Activated CD4-positive, alpha-beta T cell treated with anti-CD3 and anti-CD28 coated beads, Interleukin-2, amount 50 U/mL, for 4 hours (primary cell): ENCODE results near the gene LIG1.

Experiments used
- DNase-seq, 2 experiments: peaks; one replicate each; pipeline ENCODE4 v3.0.0-alpha.2; 2020

Gene LIG1

DNA sequence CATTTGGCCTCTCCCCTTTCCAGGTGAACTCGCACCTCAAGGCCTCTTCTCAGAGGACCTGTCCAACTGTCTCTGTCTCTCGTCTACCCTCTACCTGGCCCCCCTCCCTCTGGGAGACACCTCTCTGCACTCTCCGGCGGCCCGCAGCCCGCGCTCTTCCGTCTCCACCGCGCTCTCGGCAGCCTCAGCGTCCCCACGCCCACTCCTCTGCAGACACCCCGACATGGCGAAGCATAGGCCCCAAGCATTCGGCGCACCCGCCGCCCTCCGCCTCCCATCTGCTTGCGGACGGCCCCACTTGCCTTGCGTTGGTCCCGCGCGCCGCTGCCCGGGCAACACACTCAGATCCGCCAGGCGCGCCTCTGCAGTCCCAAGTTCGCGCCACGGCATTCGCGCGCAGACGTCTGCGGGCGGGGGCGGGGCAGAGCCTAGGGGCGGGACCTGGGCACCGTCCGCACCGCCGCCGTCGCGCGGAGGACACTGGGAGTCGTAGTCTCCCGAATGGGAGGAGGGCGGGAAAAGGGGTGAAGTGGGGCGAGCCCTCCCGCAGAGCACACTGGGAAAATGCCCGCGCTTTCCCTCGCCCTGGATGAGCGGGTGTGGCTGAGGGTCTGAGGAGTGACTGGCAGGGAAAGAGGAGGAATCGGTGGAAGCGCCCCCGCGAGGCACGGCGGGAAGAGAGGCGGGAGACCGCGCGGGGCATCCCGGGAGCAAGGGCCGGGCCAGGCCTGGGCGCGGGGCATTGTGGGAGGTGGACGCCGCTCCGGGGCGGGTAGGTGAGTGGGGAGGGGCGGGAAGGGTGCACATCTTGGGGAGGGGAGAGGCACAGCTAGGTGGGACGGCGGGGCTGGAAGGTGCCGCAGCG is at the start of gene LIG1, which contains the start of gene ZSWIM9:
LIG1 (minus strand) TSS at position 406 of the 865 bp plus-strand sequence. CDS start 4,778 bp downstream, outside the sequence.
ZSWIM9 (plus strand) TSS at position 742 of the 865 bp plus-strand sequence. CDS start 1,123 bp downstream, outside the sequence.
- DNase-seq, result peak; percentile 85 to 87

DNA sequence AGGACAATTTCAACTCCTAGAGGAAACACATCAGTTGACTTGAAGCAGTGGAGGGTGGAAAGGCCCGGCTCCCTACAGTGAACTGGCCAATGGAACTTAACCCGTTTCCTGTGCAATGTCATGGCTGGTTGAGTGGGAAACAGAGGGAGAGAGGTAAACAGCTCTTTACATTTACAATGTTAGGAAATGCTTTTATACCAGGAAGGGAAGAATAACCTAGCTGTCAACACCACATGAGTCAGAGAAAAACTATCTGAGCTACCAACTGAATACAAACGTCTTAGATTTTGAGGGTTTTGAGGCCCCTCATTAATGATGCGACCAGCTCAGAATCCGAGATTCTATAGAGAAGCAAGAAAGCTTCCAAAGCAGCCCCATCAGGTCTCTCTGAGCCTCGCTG is 48.9 kb upstream of the LIG1 start:
- no peak for DNase-seq

GRCh38 chr19:48216933-48217332 is 46.8 kb upstream of the LIG1 start:
- DNase-seq, result no peak

DNA sequence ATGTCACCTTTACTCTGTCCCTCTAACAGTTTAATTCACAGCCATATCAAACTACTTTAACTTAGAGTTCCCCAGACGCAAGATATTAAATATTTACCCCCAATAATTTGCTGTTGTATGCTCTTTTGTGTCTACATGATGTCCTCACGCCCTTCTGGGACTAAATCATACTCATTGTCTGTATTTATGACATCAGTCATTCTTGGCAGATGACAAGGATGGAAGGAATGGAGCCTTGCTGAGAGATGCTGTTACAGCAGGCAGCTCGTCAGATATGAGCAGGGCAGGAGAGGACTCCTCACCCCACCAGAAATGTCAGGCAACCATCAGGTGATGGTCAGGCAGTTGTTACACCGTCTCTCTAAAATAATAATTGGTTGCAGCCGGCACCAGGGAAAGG is 43.8 kb upstream of the LIG1 start:
- no peak for DNase-seq

DNA sequence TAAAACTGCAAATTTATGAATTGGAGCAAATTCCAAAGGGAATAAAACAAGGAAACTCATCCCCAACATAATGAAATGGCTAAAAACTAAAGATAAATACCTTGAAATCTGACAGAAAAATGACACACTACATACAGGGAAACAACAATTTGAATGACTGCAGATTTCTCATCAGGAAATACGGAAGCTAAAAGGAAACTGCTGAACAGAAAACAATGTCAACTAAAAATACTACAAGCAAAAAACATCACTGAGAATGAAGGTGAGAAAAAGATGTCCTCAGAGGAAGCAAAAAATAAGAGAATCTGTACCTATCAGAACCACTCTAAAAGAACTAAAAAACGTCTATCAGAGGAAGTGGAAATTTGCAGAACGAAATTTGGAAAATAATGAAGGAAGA is 39.9 kb upstream of the LIG1 start:
- DNase-seq, result no peak

- no peak for DNase-seq
Observed at GRCh38 chr19:48206397-48207093, 36.4 kb upstream of the LIG1 start.

- peak; percentile 87 to 88 for DNase-seq
Observed at GRCh38 chr19:48203794-48204628, 33.9 kb upstream of the LIG1 start.

DNA sequence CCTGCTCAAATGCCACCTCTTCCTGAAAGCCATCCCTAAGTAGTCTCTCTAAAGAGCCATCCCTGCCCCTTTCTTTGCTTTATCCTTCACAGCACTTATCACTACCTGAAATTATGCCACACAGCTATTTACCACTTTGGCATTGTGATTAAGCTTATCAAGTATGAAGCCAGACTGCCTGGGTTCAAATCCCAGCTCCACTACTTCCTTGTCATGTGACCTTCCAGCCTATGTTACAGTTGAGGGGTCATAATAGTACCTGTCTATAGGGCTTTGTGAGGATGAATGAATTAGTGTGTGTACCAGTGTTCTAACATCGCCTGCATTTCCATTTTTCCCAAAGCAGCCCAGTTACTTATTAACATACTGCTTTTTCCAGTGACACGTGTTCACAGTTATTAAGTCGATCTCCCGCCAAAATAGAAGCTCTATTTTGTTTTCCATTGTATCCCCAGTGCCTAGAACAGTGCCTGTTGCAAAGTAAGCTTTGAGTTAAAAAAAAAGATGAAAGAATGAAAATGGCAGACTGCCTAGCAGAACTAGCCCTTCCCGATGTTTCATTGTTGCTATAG is 33.2 kb upstream of the LIG1 start:
- no peak for DNase-seq

- DNase-seq, result no peak
Observed at GRCh38 chr19:48196933-48197665, 27.0 kb upstream of the LIG1 start.

GRCh38 chr19:48196321-48196763 is 26.2 kb upstream of the LIG1 start:
- no peak for DNase-seq

GRCh38 chr19:48194844-48195830 is 25.0 kb upstream of the LIG1 start:
- no peak for DNase-seq

- peak in 1 of 2 experiments; percentile 13 for DNase-seq
Observed at GRCh38 chr19:48194041-48194843, 24.1 kb upstream of the LIG1 start.

DNA sequence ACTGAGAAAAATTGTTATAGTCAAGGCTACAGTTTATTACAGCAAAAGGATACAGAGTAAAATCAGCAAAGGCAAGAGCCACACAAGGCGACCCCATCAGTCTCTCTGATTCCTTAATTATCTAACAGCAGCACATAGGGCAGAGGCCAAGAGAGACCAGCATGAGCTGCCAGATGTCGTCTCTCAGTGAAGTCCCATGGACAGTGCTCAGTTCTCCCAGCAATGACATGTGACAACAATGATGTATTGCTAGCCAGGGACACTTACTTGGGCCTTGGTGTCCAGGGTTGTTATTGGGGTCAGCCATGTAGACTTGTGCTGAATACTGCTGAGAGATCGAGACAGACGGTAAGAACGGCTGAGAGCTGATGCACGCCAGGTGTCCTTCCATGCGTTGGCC is 22.6 kb upstream of the LIG1 start:
- no peak for DNase-seq

- DNase-seq, result no peak
Observed at GRCh38 chr19:48190885-48191284, 20.7 kb upstream of the LIG1 start.

DNA sequence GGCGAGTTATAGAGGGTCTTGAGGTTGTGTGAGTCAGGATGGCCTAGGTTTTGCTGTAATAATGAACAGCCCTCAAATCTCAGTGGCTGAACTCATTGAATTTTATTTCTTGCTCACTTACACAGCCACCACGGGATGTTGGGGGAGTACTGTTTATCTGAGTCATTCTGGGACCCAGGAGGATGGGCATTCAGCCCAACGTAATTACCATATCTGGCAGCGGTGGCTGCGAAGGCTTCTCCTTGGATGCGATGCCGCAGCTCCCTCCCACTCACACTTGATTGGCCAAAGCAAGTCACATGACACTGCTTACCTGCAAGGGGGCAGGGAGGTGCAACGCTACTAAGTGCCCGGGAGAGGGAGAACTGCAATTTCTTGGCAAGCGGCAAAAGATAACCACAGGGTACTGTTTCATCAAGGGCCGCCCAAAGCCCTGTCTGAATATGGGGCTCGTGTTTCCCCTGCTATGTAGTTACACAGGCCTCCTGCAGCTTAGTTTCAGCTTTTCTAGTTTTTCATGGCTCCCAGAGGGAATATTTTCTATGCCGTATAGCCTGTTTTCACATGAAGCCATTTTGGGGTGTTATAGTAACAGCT is 20.2 kb upstream of the LIG1 start:
- peak; percentile 56 to 65 for DNase-seq

DNA sequence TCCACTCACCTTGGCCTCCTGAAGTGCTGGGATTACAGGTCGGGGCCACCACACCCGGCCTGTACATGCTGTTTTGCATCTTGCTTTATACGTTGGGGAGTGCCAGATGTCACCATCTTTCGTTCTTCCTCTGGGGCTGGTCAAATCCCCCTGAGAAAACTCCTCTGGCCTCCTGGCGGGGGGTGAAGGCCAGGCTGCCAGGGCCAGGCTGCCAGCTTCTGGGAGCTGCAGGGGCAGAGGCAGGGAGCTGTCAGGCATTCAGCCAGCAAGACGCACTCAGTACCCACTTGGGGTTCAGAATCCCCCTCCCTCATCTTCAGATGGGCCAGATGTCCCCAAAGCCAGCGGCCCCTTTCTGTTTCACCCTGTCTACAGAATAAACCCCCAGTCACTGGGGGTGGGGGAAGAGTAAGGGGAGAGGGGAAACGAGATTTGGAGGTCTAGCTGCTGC is 16.4 kb upstream of the LIG1 start:
- no peak for DNase-seq

DNA sequence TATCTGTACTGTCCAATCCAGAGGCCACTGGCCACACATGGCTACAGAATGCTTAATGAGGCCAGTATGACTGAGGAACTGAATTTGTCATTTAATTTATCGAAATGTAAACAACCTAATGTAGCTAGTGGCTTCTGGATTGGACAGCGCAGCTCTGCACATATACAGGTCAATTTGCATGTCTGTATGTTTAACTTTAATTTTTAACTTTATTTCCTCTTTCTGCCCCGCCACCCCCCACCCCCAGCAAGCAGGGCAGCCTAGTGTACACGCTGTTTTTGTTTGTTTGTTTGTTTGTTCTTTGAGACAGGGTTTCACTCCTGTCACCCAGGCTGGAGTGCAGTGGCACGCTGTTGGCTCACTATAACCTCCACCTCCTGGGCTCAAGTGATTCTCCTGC is 15.9 kb upstream of the LIG1 start:
- no peak for DNase-seq

- no peak for DNase-seq
Observed at GRCh38 chr19:48183356-48183755, 13.2 kb upstream of the LIG1 start.

- no peak for DNase-seq
Observed at GRCh38 chr19:48182434-48182833, 12.3 kb upstream of the LIG1 start.
